GM10847 (cell line): ENCODE results near the gene MYORG.

Experiments
- POLR2A ChIP-seq: IDR thresholded peaks from 2 replicates; pipeline ENCODE4 v1.6.1; 2011; ENCODE audit not compliant: insufficient read length; ENCODE audit errors: extremely low read depth

Gene MYORG

DNA sequence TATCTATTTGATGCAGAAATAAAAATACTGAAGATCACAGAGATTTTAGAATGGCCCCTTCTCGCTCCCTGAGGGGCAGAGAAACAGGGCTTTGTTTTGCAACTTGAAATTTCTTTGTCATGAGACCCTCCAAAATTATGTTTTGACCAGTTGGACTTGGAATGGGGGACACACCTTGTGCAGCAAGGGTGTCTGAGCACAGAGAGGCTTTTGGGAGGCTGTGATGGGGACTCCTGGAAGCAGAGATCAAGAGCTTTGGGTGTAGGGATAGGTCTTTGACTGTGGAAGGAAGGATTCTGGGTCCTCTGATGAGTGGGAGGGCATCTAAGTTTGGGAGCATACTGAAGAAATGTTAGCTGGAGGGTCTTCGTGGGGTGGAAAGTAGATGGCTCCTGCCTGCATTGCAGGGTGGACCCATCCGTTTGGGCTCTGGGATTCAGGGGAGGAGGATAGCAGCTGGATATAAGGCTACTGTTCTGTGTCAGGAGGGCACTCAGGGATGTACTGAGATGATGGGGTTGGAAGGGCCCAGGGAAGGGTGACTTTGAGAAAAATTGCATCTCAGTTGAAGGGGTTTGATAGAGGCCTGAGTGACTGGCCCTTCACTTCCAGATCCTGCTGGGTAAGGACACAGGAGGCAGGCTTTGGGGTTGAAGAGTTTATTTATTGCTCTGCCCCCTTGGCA is 1.8 kb upstream of the MYORG start:
- no peak for TF ChIP-seq POLR2A

DNA sequence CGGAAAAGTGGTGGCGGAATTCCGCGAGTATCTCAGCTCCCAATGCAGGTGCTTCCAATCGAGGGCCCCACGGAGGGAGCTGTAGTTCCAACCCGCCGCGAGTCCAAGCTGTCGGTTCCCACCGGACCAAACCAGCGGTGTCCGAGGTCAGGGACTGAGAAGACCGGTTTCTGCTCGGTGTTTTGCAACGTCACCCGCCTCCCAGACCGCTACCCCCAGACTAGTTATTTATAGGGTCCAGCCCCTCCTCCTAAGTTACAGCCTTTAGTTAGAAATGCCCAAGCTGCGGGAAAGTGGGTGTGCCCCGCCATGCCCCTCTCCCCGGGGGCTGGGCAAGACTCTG is 677 bp upstream of the MYORG start:
- TF ChIP-seq POLR2A: no peak

DNA sequence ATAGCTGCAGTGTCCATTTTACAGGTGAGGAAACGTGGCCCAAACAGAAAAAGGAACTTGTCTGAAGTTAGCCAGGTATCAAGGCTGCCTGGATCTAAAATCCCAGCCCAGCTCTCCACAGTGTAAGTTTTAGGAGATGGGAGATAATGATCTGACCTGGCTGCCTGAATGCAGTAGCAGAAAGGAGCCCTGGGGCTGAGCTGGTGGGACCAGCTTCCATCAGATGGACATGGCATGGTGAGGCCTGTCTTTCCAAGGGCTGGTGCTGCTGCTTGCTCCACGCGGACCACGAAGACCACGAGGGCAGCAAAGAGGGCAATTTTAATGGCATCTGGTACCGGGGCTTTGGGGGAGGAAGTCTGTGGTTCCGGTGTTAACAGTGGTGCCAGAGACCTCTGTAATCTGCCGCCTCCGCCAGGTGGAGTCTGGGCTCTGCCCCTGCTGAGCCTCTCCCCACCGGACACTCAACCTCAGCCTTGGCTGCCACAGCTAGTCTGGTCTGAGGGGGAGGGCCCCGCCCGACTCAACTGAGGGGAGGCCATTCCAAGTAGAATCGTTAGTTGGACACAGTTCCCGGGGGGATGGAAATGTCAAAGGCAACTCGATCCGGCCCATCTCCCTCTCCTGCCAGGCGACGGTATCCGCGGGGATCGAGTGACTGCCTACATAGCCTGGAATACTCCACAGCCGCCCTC is 650 bp downstream of the MYORG start:
- no peak for TF ChIP-seq POLR2A

DNA sequence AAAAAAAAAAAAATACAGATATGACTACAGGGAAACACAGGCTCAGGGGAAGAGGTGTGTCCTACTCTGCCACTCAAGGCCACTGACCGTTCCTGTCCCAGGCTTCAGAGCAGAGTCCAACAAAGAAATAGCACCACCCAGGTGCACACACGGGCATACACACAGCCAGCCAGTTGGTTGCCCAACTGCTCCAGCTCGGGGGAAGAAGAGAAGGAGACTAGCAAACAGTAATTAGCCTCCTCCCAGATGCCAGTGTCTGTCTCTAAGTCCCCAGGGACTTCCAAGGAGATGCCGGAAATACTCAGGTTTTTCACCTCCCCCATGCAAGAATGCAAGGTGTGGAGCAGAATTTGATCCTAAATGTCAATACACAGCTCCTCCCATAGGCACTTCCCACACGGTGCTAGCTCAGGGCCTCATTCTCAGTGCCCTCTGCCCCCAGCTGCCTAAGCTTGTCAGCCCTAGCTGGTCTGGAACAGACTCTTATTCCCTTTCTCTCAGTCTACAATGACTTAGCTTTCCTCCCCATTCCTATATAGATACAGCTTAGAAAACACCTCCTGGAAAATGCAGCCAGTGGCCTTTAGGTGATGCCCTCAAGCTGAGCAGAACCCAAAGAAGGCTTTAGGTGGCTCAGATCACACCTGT is 1.7 kb downstream of the MYORG start:
- TF ChIP-seq POLR2A: no peak

DNA sequence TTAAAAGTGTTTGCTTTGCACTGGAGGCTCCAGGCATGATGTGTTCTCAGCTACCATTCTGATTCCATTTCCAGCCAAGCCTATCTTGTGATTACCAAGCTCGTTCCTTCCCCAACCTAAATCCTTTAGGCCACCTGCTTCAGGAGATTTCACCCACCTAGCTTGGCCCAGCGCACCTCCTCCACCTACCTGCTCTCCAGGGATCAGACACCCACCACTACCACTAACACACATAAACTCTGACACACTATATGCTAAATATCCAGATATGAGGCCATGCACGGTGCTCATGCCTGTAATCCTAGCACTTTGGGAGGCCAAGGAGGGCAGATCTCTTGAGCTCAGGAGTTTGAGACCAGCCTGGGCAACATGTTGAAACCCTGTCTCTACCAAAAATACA is 2.4 kb downstream of the MYORG start:
- no peak for TF ChIP-seq POLR2A

DNA sequence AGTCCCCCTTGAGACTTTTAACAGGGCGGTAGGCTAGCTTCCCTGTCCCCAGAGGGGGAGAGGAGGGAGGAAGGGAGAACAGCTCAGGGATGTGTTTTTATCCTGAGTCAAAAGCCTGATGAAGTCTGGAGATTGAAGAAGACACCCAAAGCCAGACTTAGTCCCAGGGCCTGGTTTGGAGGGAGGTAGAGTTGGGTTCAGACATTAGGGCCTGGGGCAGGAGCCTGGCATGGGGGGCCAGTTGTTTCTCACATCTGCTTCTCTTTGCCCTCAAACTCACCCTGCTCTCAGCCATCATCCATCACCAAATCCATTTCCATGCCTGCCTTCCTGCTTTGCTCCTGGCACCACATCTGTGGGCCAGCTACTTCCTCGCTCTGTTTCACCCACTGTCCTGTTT is 2.9 kb downstream of the MYORG start:
- TF ChIP-seq POLR2A: no peak

DNA sequence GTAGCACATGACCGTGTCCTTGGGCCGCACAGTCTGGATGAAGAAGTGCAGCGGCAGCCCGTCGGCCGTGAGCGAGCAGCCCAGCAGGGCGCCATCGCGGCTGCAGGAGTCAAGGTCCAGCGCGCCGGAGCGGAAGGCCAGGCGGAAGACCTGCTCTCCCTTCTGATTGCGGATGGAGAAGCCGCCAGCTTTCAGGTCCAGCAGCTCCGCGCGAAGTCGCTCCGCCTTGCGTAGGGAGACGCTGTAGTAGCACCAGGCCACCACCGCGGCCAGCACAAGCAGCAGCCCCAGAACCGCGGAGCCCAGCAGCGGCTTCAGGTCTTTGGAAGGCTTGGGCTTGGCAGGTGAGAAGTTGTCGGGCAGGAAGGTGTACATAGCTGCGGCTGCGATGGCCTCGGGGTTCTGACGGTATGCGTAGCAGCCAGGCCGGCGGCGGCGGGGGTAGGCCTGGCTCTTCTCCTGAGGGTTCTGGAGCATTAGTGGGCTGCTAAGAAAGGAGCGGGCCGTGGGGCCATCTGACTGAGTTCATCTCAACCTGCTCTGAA is 4.2 kb downstream of the MYORG start:
- no peak for TF ChIP-seq POLR2A

DNA sequence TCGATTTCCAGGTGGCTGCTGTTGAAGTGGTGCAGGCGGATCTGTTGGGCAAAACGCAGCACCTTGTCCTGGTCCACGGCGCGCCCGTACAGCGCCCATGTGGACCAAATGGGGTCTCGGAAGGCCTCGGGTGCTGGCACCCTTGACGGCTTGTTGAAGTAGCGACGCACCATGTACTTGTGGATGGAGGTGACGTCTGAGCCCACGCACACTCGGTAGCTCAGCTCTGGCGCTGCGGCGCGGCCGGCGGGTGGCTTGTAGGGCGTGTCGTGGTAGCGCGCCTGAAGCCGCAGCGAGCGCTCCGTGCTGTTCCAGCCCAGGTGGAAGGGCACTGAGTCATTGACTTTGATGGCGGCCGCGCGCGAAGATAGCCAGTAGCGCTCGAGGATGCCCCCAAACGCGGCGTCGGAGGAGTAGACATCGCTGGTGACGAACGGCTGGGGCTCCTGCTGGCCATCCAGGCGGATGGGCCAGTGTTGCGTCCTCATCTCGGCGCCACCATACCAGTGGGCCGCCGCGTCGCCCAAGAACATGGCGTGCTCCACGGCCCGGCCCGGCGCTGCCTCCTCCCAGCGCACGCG is 4.7 kb downstream of the MYORG start:
- TF ChIP-seq POLR2A: no peak

DNA sequence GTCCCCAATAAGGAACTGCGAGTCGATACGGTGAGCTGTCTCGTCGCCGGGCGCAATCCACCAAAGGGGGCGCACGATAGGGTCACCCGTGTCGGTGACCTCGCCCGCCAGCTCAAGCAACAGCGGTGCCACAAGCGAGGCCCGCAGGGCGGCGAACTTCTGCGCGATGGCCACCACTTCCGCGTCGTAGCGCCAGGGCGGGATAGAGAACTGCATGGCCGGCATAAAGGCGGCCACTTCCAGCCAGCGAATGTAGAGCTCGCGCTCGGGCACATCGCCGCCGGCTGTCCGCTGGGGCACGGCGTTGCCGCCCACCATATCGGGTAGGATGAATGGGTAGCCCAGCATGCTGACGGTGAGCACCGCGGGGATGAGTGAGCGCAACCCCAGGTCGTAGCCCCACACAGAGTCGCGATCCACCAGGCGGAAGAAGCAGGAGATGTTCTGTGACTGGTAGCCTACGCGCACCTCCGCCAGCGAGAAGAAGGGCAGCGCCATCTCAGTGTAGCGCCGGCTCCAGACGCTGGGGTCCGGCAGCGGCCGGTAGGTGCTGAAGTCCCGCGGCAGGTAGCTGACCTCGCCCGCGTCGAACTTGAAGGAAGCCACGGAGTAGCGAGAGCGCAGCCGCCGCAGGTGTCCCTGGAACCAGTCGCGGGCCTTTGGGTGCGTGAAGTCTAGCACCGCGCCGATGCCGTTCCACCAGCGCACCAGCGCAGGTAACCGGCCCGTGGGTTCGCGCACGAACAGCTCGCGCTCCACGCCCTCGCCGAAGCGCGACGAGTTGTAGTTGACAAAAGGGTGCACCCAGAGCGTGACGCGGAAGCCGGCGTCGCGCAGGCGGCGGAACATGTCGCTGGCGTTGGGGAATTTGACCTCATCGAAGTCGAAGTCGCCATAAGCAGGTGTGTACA is 5.5 kb downstream of the MYORG start:
- TF ChIP-seq POLR2A: no peak

DNA sequence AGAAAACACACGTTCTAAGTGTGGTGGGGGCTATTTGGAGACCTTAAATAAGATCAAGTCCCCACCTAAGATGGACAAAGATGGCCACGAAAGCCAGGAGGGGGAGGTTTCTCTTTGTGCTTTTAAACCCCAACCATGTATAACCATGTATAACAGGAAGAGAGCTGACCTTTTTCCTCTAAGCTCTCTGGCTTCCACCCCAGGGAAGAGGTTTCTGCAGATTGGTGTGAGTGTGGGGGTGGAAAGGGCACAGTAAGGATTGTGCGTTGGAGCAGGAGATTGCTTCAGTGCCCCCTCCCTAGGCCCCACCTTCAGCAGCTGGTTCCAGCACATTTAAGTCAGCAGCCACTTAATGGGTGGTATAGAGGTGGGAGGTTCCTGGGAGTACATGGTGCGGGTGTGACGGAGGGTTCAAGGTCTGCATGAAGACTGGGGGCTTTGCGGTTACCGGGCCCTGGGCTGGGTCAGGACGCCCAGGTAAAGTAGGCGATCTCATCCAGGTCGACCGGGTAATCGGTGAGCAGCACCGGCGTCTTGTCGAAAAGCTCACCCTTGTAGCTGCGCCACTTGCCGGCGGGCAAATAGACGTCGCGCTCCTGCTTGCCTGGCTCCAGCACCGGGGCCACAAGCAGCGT is 6.2 kb downstream of the MYORG start:
- no peak for TF ChIP-seq POLR2A

DNA sequence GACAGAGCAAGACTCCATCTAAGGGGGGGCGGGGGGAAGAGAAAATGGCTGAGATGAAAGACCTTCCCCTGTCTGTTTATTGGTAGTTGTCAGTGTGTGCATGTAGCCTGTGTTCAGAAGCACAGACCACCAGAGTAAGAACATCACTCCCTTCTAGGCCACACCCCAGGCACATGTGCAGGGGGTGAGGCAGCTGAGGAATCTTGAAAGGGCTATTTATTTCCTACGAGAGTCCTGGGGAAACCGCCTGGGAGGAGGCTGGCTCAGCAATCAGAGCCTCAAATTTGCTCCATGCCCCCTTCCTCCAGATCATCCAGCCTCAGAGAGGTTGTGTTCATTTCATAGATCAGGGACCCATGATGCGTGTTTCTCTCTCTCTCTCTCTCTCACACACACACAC is 7.1 kb downstream of the MYORG start:
- no peak for TF ChIP-seq POLR2A

DNA sequence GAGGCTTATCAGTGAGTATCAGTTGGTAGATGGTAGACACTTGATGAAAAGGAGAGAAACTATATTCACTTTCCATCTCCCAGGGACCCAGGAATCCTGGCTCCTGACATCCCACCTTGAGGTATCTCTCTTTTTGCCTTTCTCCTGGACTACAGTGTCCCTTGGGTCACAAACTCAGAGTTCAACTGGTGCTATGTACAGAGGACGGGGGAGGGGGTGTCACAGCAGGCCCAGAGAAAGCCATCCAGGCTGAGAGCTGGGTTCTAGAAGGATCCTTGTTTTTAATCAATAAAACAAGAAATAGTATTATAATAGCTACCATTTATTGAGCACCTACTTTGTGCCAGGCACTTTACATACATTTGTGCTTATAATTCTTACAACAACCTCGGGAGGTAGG is 10.3 kb downstream of the MYORG start:
- TF ChIP-seq POLR2A: no peak

DNA sequence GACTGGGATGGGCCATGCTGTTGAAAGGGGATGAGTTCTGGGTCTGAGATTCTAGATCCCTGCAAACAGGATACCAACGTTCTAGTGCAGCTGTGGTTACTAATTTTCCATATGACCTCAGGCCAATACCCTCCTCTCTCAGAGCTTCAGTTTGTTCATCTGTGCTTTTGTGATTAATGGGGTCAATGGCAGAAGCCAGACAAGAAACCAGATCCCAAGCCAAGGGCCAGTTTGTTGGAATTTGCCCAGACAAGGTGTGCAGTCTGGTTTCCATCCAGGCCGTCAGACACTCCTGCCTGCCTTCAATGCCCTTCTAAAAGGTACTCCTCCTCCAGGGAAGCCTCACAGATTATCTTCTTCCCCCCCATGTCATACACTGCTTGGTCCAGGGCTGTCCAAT is 11.4 kb downstream of the MYORG start:
- TF ChIP-seq POLR2A: no peak

DNA sequence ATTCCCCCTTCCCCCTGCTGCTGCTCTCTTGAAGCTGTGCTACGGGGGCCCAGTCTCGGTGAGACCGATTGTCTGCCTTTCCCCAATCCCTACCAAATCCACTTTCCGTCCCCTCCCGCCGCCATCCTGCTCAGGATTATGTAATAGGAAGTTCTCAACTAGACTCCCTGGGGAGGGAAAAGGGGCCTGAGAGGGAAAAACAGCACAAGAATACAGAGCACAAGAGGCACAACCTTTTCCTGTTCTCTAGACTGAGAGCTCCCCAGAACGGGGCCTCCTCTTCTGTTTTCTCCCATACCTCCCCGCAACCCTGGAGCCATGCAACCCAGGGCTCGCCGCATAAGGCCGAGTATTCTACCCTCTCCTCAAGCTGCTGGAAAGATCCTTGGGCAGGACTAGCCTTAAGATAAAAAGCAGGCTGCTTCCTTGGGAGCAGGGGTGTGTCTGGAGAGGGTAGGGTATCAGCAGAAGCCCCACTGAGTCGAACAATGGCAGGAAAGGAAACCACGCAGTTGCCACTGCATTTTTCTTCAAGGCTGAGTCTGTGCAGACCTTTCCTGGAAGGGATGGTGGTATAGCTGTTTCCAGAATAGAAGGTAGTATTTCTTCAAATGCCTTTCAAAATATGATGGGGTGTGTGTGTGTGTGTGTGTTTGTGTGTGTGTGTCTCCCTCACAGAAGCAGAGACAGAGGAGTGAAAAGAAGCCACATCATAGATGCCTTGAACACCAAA is 12.9 kb downstream of the MYORG start:
- TF ChIP-seq POLR2A: no peak
